Kidney epithelial cell (primary cell): ENCODE measurements around the gene EVX2. TPM values are rescaled to one million over a fixed set of nuclear protein-coding genes. Genes with fewer than 3 reads are reported as not detected.

Source experiments
- DNase-seq: peaks from one replicate; pipeline ENCODE4 v3.0.0-alpha.2; 2010; ENCODE audit warnings: low read depth
- H3K27me3 ChIP-seq: 2 replicates; pipeline ENCODE4 v1.6.0; 2011; ENCODE audit warnings: low read length; ENCODE audit not compliant: control insufficient read depth, insufficient read depth
- H3K36me3 ChIP-seq: 2 replicates; pipeline ENCODE4 v1.5.1; 2011; ENCODE audit warnings: low read length; ENCODE audit not compliant: control insufficient read depth, insufficient read depth
- H3K4me3 ChIP-seq: 2 replicates; pipeline ENCODE4 v1.5.1; 2011; ENCODE audit warnings: low read depth, mild to moderate bottlenecking, control low read depth, low read length
- CTCF ChIP-seq: IDR thresholded peaks from 2 replicates; pipeline ENCODE4 v1.5.1; 2011; ENCODE audit warnings: mild to moderate bottlenecking, moderate library complexity, low read length, control low read depth, inconsistent platforms; ENCODE audit not compliant: insufficient read depth, poor library complexity, severe bottlenecking
- total RNA-seq: library from RNA; depleted of rRNA; stranded (reverse); fragments of >200 nt; gene quantifications from 2 replicates; pipeline ENCODE4 v1.2.3, GENCODE V29; 2015

EVX2 gene
- total RNA-seq, 1 donor from 2014 or later = not detected

- Histone ChIP-seq H3K4me3 (no peak overlapping the region), H3K36me3 (no peaks in the 10 kb centered on the region), H3K27me3 (peaks cover 89% of the 10 kb centered on the region)
- no peak for TF ChIP-seq CTCF
- no peak for DNase-seq
Measured at GRCh38 chr2:176078541-176079284, 5.0 kb downstream of the EVX2 start.

- no peak for TF ChIP-seq CTCF
- H3K27me3 ChIP-seq = peaks cover 89% of the 10 kb centered on the region
- no peak for DNase-seq
Measured at GRCh38 chr2:176076796-176077195, 7.0 kb downstream of the EVX2 start.

DNA sequence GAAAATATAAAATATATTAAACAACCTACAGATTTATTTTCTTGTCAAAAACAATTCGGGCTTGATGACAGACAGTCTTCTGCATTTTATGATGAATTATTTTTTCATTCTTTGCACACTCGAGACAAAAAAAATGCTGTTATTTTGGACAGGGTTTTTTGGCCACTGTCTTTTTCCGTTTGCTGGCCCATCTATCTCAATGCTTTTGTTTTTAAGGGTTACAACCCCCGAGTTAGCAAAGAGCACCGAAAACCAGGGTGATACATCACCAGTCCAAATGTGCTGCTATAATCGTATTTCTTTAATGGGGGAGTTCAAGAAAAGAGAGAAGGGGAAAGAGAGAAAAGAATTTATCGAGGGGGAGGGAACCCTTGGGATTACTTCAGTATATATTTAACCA lies 7.7 kb downstream of the EVX2 start:
- Histone ChIP-seq H3K4me3 (no peak overlapping the region), H3K36me3 (no peaks in the 10 kb centered on the region), H3K27me3 (peaks cover 89% of the 10 kb centered on the region)
- no peak for DNase-seq
- TF ChIP-seq CTCF = no peak

More at GRCh38 chr2:176076796-176077195, 7.0 kb downstream of the EVX2 start:
- H3K4me3 ChIP-seq = no peak overlapping the region
- H3K36me3 ChIP-seq = no peaks in the 10 kb centered on the region

DNA sequence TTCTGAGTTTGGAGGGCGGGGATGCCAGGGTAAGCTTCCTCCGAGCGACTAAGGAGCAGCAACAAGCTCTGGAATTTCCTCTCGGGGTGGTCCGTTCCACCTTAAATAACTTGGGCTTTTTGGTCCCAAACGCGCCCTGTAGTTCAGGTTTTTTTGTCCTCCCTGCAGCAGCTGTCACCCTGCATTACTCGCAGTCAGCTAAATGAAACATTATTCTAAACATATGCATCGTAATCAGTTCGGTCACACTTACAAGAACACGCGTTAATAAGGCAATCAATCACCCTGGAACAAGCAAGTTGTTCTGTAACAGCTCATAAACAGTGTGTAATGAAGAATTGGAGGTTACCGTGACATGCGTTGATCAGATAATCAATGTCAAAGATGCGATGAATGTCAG lies 8.3 kb downstream of the EVX2 start:
- peaks cover 89% of the 10 kb centered on the region for H3K27me3 ChIP-seq
- no peak for DNase-seq
- no peak overlapping the region for H3K4me3 ChIP-seq
- TF ChIP-seq CTCF = no peak
- H3K36me3 ChIP-seq = no peaks in the 10 kb centered on the region

DNA sequence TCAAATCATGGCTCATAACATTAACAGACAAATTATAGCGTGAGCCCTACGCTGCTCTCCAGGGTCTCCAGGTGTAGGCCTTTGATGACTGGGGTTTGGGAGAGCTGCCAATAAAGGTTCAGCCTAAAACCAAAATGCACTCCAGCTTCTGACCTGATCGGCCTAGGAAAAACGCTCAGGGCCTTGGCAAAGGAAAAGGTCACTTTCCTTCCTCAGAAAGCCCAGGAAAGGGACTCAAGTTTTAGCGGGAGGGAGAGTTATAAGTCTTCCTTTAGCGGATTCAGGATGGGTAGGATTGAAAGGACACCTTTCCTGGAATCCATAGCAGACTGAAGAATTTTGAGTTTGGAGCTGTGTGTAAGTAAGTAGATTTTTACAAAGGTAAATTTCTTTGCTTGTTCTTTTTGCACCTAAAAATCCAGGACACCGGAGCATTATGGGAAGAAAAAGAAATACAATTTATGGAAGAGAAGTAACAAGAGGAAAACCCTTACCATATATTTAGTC lies 8.8 kb downstream of the EVX2 start:
- no peak overlapping the region for H3K4me3 ChIP-seq
- no peak for TF ChIP-seq CTCF
- H3K27me3 ChIP-seq = peaks cover 91% of the 10 kb centered on the region
- no peaks in the 10 kb centered on the region for H3K36me3 ChIP-seq
- no peak for DNase-seq
